Measurements from ENCODE around the gene LAMC2. TPM values are rescaled to one million over a fixed set of nuclear protein-coding genes. Genes with fewer than 3 reads are reported as not detected.
A peak's percentile ranks its signal among the peaks of the same experiment; 100 is the strongest.

The LAMC2 gene
- total RNA-seq (2022) (498 and 642 TPM in 2 replicates), Bru-seq, nascent RNA (percentile 98 among the genes with signal in this experiment), BruChase-seq, experiment 1, labeled RNA remaining after a 6-hour chase (percentile 98 among the genes with signal in this experiment), BruChase-seq, experiment 2, labeled RNA remaining after a 2-hour chase (percentile 96 among the genes with signal in this experiment)
- long read RNA-seq, full-length matches to known transcripts, result 283 of 663 reads
- long read RNA-seq, partial matches to known transcripts, result 150 of 663 reads
- long read RNA-seq, other reads (novel, unspliced or antisense), result 230 of 663 reads

GRCh38 chr1:183185941-183186490 lies at the start of gene LAMC2:
Gene LAMC2, plus strand, starts transcription at chr1:183186264. Its CDS starts 89 bp downstream, at chr1:183186353.
- peak; percentile 96 for DNase-seq
- CTCF ChIA-PET, result interaction anchor here (0.6 to 1.1 kb wide), 2 partner anchors 47 to 106 kb away, joined by 4 read pairs; no protein-coding TSS in a partner anchor
- H3K27ac Mint-ChIP-seq (ENCODE audit: unreplicated experiment), result peak within 1 kb of the TSS; percentile 75

GRCh38 chr1:183137782-183138181 lies 48.3 kb upstream of the LAMC2 start:
- peak overlapping the region; percentile 12 for H3K27ac Mint-ChIP-seq (ENCODE audit: unreplicated experiment)
- peaks cover 25% of the 10 kb centered on the region for H3K4me1 Mint-ChIP-seq (ENCODE audit: low read depth, unreplicated experiment)
- DNase-seq, result no peak
- peaks cover 95% of the 10 kb centered on the region for H3K36me3 Mint-ChIP-seq (ENCODE audit: insufficient read depth, unreplicated experiment)
- no TSS peak for BruUV-seq (replicated peaks)
- TF ChIP-seq CTCF (IDR thresholded peaks at IDR 0.05; ENCODE audit: unreplicated experiment), result no peak
- no peaks in the 10 kb centered on the region for H3K27me3 Mint-ChIP-seq (ENCODE audit: unreplicated experiment)
- CTCF ChIA-PET, result no interaction called here
- H3K9me3 Mint-ChIP-seq (ENCODE audit: low read depth, unreplicated experiment), result no peaks in the 10 kb centered on the region
- H3K4me3 Mint-ChIP-seq (ENCODE audit: low read depth, unreplicated experiment), result no peak overlapping the region
- intact Hi-C loops (cut with micrococcal nuclease; ENCODE audit: unreplicated experiment), result loop anchor here (2.0 to 5.0 kb wide), 2 partner anchors 49 to 250 kb away; partner anchors contain the start of gene LAMC2

More at GRCh38 chr1:183185941-183186490, at the start of gene LAMC2:
- no peaks in the 10 kb centered on the region for H3K27me3 Mint-ChIP-seq (ENCODE audit: unreplicated experiment)
- H3K4me3 Mint-ChIP-seq (ENCODE audit: low read depth, unreplicated experiment), result peak within 1 kb of the TSS; percentile 68
- intact Hi-C loops (cut with micrococcal nuclease; ENCODE audit: unreplicated experiment), result loop anchor here (1.0 to 2.0 kb wide), 2 partner anchors 47 to 217 kb away; no protein-coding TSS in a partner anchor
- BruUV-seq (replicated peaks), result no TSS peak
- TF ChIP-seq CTCF (IDR thresholded peaks at IDR 0.05; ENCODE audit: unreplicated experiment), result peak; percentile 44
- H3K9me3 Mint-ChIP-seq (ENCODE audit: low read depth, unreplicated experiment), result no peaks in the 10 kb centered on the region
- H3K4me1 Mint-ChIP-seq (ENCODE audit: low read depth, unreplicated experiment), result peaks cover 59% of the 10 kb centered on the region
- H3K36me3 Mint-ChIP-seq (ENCODE audit: insufficient read depth, unreplicated experiment), result peaks cover 74% of the 10 kb centered on the region

GRCh38 chr1:183138301-183138700 lies 47.8 kb upstream of the LAMC2 start:
- CTCF ChIA-PET, result interaction anchor here (1.3 kb wide), 1 partner anchor 48 kb away, joined by 4 read pairs; the partner anchor contains the start of gene LAMC2
- no peak overlapping the region for H3K4me3 Mint-ChIP-seq (ENCODE audit: low read depth, unreplicated experiment)
- H3K27ac Mint-ChIP-seq (ENCODE audit: unreplicated experiment), result no peak overlapping the region

More at GRCh38 chr1:183138301-183138700, 47.8 kb upstream of the LAMC2 start:
- no peaks in the 10 kb centered on the region for H3K9me3 Mint-ChIP-seq (ENCODE audit: low read depth, unreplicated experiment)
- intact Hi-C loops (cut with micrococcal nuclease; ENCODE audit: unreplicated experiment), result loop anchor here (2.0 to 5.0 kb wide), 2 partner anchors 48 to 251 kb away; partner anchors contain the start of gene LAMC2
- no peak for TF ChIP-seq CTCF (IDR thresholded peaks at IDR 0.05; ENCODE audit: unreplicated experiment)
- no TSS peak for BruUV-seq (replicated peaks)
- H3K27me3 Mint-ChIP-seq (ENCODE audit: unreplicated experiment), result no peaks in the 10 kb centered on the region
- H3K36me3 Mint-ChIP-seq (ENCODE audit: insufficient read depth, unreplicated experiment), result peaks cover 95% of the 10 kb centered on the region
- H3K4me1 Mint-ChIP-seq (ENCODE audit: low read depth, unreplicated experiment), result peaks cover 30% of the 10 kb centered on the region
- no peak for DNase-seq
